Mammary epithelial cell (primary cell): ENCODE measurements around the gene STK32C.

Experiments used
- EZH2 ChIP-seq: IDR thresholded peaks from 2 replicates; pipeline ENCODE4 v1.6.1; 2012; ENCODE audit warnings: low read length, inconsistent platforms, borderline replicate concordance
- TF ChIP-seq, protein P1 (sequence below), 2 donors: IDR thresholded peaks in 1 of 2; conservative IDR thresholded peaks in 1 of 2; 2 replicates each; pipeline ENCODE4 v1.5.1; 2011 to 2012; ENCODE audit warnings: inconsistent platforms in 2 of 2, low read length in 2 of 2, mild to moderate bottlenecking in 2 of 2, control low read depth in 1 of 2, low read depth in 1 of 2; ENCODE audit not compliant: insufficient read depth in 1 of 2; ENCODE audit errors: extremely low read depth in 1 of 2

DNA sequence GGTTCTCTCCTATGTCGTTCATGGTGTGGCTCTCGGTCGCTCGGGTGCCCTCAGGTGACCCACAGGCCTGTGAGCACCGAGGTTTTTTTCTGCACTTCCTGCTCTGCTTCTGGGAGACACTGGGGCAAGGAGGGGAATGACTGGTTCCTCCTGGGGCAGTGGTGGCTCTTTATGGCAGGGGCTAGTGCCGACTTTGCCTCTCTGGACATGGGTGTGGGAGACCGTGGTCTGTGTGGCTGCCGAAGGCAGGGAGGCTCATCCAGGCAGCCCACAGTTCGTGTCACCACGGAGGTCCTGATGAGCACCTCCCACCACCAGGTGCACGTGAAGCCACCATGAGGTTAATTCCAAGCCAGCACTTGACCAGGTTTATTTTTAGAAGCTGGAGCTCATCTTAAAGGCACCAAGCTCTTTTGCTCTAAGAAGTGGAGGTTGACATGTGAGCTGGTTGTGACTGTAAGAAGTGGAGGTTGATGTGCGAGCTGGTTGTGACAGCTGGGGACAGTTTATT, 145.7 kb downstream of the STK32C start:
- TF ChIP-seq, protein P1, sequence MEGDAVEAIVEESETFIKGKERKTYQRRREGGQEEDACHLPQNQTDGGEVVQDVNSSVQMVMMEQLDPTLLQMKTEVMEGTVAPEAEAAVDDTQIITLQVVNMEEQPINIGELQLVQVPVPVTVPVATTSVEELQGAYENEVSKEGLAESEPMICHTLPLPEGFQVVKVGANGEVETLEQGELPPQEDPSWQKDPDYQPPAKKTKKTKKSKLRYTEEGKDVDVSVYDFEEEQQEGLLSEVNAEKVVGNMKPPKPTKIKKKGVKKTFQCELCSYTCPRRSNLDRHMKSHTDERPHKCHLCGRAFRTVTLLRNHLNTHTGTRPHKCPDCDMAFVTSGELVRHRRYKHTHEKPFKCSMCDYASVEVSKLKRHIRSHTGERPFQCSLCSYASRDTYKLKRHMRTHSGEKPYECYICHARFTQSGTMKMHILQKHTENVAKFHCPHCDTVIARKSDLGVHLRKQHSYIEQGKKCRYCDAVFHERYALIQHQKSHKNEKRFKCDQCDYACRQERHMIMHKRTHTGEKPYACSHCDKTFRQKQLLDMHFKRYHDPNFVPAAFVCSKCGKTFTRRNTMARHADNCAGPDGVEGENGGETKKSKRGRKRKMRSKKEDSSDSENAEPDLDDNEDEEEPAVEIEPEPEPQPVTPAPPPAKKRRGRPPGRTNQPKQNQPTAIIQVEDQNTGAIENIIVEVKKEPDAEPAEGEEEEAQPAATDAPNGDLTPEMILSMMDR (conservative IDR thresholded peaks at IDR 0.05 in 1 of 2, IDR thresholded peaks at IDR 0.05 in 1 of 2; ENCODE audit: extremely low read depth in 1 of 2, insufficient read depth in 1 of 2, low read depth in 1 of 2, low read length in 2 of 2), result no peak
- no peak for TF ChIP-seq EZH2
